ENCODE measurements around the gene METAP2.

Gene METAP2

DNA sequence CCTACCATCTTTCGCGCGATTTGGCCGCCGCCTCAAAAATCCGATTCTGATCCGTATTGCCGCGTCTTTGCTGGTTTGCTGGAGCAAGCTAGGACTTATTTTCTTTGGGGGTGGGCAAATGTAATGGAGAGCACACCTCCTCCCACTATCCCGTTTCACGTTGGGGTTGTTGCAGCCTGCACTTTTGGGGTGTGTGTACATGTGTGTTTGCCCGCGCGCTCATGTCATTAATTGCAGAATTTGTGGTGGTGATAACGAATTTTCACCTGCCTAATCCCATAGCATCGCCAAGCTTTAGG, 657 bp downstream of the METAP2 start:
- peaks cover 7% of the 10 kb centered on the region for H3K79me1 ChIP-seq (ENCODE audit: low read depth, low read length)
- no peak overlapping the region for H2BK12ac ChIP-seq (ENCODE audit: low read length)
- no peak overlapping the region for H2BK15ac ChIP-seq (ENCODE audit: low read length)
- peak overlapping the region; percentile 90 to 97 for H3K4me3 ChIP-seq (ENCODE audit: low read length in 2 of 2)
- peaks cover 10 to 41% of the 10 kb centered on the region in 2 donors for H3K36me3 ChIP-seq (replicated peaks in 1 of 2; ENCODE audit: control insufficient read depth in 2 of 2, insufficient read depth in 2 of 2, low read length in 2 of 2)
- H3K4me1 ChIP-seq (ENCODE audit: control insufficient read depth in 2 of 2, insufficient read depth in 1 of 2, low read depth in 1 of 2, low read length in 2 of 2), result peaks cover 4 to 5% of the 10 kb centered on the region in 2 donors
- H3K4me2 ChIP-seq (ENCODE audit: insufficient read depth, low read length, poor library complexity, severe bottlenecking), result peak overlapping the region; percentile 96
- no peaks in the 10 kb centered on the region for H3K27me3 ChIP-seq (ENCODE audit: control insufficient read depth in 3 of 3, insufficient read depth in 3 of 3, low read depth in 1 of 3, low read length in 3 of 3)
- H2AFZ ChIP-seq (ENCODE audit: low read length), result peak overlapping the region; percentile 84
- H3K14ac ChIP-seq (ENCODE audit: low read length), result peak overlapping the region; percentile 78
- peak overlapping the region; percentile 44 for H2BK5ac ChIP-seq (ENCODE audit: low read length)
- no peak overlapping the region for H3K23ac ChIP-seq (ENCODE audit: low read depth, low read length, poor library complexity)
- H2BK120ac ChIP-seq (ENCODE audit: low read depth, low read length), result peak overlapping the region; percentile 82
- H3K9me3 ChIP-seq (replicated peaks in 1 of 2; ENCODE audit: control insufficient read depth in 2 of 2, insufficient read depth in 1 of 2, low read depth in 1 of 2, low read length in 2 of 2), result no peaks in the 10 kb centered on the region
- DNase-seq (ENCODE audit: low spot score), result no peak
- H4K8ac ChIP-seq (ENCODE audit: low read depth, low read length), result peak overlapping the region; percentile 68
- peak overlapping the region; percentile 81 for H2AK5ac ChIP-seq (ENCODE audit: low read depth, low read length)
- no peak overlapping the region for H3K4ac ChIP-seq (ENCODE audit: low read length)
- H4K91ac ChIP-seq (ENCODE audit: low read depth, low read length, poor library complexity), result no peak overlapping the region
- peak overlapping the region; percentile 94 for H3K18ac ChIP-seq (ENCODE audit: low read length)
- WGBS, 2 donors (ENCODE audit: extremely low coverage in 2 of 2, insufficient read length in 2 of 2, insufficient replicate concordance in 1 of 2), result no CpG with 5 or more reads among the region's 16 CpGs
- H3K9ac ChIP-seq (ENCODE audit: low read depth, low read length, poor library complexity), result peak overlapping the region; percentile 99
- no peak overlapping the region for H3K27ac ChIP-seq (replicated peaks; ENCODE audit: low read length)

DNA sequence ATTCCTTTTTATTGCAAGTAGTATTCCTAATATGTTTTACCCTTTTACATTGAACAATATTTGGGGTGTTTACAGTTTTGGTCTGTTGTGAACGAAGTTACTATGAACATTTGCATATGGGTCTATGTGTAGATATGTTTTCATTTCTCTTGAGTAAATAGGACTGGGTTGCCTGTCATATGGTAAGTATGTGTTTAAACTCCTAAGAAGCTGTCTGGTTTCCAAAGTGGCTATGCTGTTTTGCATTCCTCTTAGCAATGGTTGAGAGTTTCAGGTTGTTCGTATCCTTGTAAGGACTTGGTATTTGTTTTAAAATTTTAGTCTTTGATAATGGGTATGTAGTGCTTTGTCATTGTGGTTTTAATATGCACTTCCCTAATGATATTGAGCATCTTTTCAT, 6.3 kb downstream of the METAP2 start:
- no peak overlapping the region for H3K14ac ChIP-seq (ENCODE audit: low read length)
- H3K4me3 ChIP-seq (ENCODE audit: low read length in 2 of 2), result no peak overlapping the region
- no peak overlapping the region for H3K4ac ChIP-seq (ENCODE audit: low read length)
- H2BK15ac ChIP-seq (ENCODE audit: low read length), result no peak overlapping the region
- H3K79me1 ChIP-seq (ENCODE audit: low read depth, low read length), result peaks cover 2% of the 10 kb centered on the region
- no CpG with 5 or more reads among the region's 2 CpGs for WGBS, 2 donors (ENCODE audit: extremely low coverage in 2 of 2, insufficient read length in 2 of 2, insufficient replicate concordance in 1 of 2)
- H3K27me3 ChIP-seq (ENCODE audit: control insufficient read depth in 3 of 3, insufficient read depth in 3 of 3, low read depth in 1 of 3, low read length in 3 of 3), result no peaks in the 10 kb centered on the region
- no peak overlapping the region for H4K8ac ChIP-seq (ENCODE audit: low read depth, low read length)
- H3K36me3 ChIP-seq (replicated peaks in 1 of 2; ENCODE audit: control insufficient read depth in 2 of 2, insufficient read depth in 2 of 2, low read length in 2 of 2), result peaks cover 10 to 96% of the 10 kb centered on the region in 2 donors
- H3K9ac ChIP-seq (ENCODE audit: low read depth, low read length, poor library complexity), result no peak overlapping the region
- no peak overlapping the region for H2BK12ac ChIP-seq (ENCODE audit: low read length)
- no peak overlapping the region for H2AK5ac ChIP-seq (ENCODE audit: low read depth, low read length)
- no peak overlapping the region for H3K23ac ChIP-seq (ENCODE audit: low read depth, low read length, poor library complexity)
- no peak overlapping the region for H3K27ac ChIP-seq (replicated peaks; ENCODE audit: low read length)
- no peak for DNase-seq (ENCODE audit: low spot score)
- H3K4me2 ChIP-seq (ENCODE audit: insufficient read depth, low read length, poor library complexity, severe bottlenecking), result no peak overlapping the region
- no peak overlapping the region for H2BK120ac ChIP-seq (ENCODE audit: low read depth, low read length)
- no peak overlapping the region for H2AFZ ChIP-seq (ENCODE audit: low read length)
- H3K18ac ChIP-seq (ENCODE audit: low read length), result no peak overlapping the region
- H4K91ac ChIP-seq (ENCODE audit: low read depth, low read length, poor library complexity), result no peak overlapping the region
- H3K4me1 ChIP-seq (ENCODE audit: control insufficient read depth in 2 of 2, insufficient read depth in 1 of 2, low read depth in 1 of 2, low read length in 2 of 2), result peaks cover 0 to 4% of the 10 kb centered on the region in 2 donors
- no peaks in the 10 kb centered on the region for H3K9me3 ChIP-seq (replicated peaks in 1 of 2; ENCODE audit: control insufficient read depth in 2 of 2, insufficient read depth in 1 of 2, low read depth in 1 of 2, low read length in 2 of 2)
- H2BK5ac ChIP-seq (ENCODE audit: low read length), result no peak overlapping the region

DNA sequence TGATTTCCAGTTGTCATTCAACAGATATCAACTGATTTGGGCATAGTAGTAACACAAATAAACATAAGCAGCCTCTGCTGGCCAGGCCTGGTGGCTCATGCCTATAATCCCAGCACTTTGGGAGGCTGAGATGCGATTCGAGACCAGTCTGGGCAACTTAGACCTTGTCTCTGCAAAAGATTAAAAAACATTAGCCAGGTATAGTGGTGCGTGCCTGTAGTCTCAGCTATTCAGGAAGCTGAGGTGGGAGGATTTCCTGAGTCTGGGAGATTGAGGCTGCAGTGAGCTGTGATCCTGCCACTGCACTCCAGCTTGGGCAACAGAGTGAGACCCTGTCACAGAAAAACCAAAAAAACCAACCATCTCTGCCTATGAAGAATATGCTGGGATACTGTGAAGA, 7.1 kb downstream of the METAP2 start:
- Histone ChIP-seq H3K14ac (ENCODE audit: low read length) (no peak overlapping the region), H3K18ac (ENCODE audit: low read length) (no peak overlapping the region), H4K91ac (ENCODE audit: low read depth, low read length, poor library complexity) (no peak overlapping the region), H2BK15ac (ENCODE audit: low read length) (no peak overlapping the region), H3K4ac (ENCODE audit: low read length) (no peak overlapping the region), H2BK120ac (ENCODE audit: low read depth, low read length) (no peak overlapping the region), H3K27ac (replicated peaks; ENCODE audit: low read length) (no peak overlapping the region), H3K9me3 (replicated peaks in 1 of 2; ENCODE audit: control insufficient read depth in 2 of 2, insufficient read depth in 1 of 2, low read depth in 1 of 2, low read length in 2 of 2) (no peaks in the 10 kb centered on the region), H3K4me2 (ENCODE audit: insufficient read depth, low read length, poor library complexity, severe bottlenecking) (no peak overlapping the region), H2BK12ac (ENCODE audit: low read length) (no peak overlapping the region), H3K4me1 (ENCODE audit: control insufficient read depth in 2 of 2, insufficient read depth in 1 of 2, low read depth in 1 of 2, low read length in 2 of 2) (no peaks in the 10 kb centered on the region), H2AK5ac (ENCODE audit: low read depth, low read length) (no peak overlapping the region), H3K9ac (ENCODE audit: low read depth, low read length, poor library complexity) (no peak overlapping the region), H3K23ac (ENCODE audit: low read depth, low read length, poor library complexity) (no peak overlapping the region), H3K36me3 (replicated peaks in 1 of 2; ENCODE audit: control insufficient read depth in 2 of 2, insufficient read depth in 2 of 2, low read length in 2 of 2) (peaks cover 10 to 97% of the 10 kb centered on the region in 2 donors), H4K8ac (ENCODE audit: low read depth, low read length) (no peak overlapping the region), H3K27me3 (ENCODE audit: control insufficient read depth in 3 of 3, insufficient read depth in 3 of 3, low read depth in 1 of 3, low read length in 3 of 3) (no peaks in the 10 kb centered on the region), H2AFZ (ENCODE audit: low read length) (no peak overlapping the region), H3K79me1 (ENCODE audit: low read depth, low read length) (peaks cover 2% of the 10 kb centered on the region), H2BK5ac (ENCODE audit: low read length) (no peak overlapping the region), H3K4me3 (ENCODE audit: low read length in 2 of 2) (no peak overlapping the region)
- no peak for DNase-seq (ENCODE audit: low spot score)
- no CpG with 5 or more reads among the region's 3 CpGs for WGBS, 2 donors (ENCODE audit: extremely low coverage in 2 of 2, insufficient read length in 2 of 2, insufficient replicate concordance in 1 of 2)

DNA sequence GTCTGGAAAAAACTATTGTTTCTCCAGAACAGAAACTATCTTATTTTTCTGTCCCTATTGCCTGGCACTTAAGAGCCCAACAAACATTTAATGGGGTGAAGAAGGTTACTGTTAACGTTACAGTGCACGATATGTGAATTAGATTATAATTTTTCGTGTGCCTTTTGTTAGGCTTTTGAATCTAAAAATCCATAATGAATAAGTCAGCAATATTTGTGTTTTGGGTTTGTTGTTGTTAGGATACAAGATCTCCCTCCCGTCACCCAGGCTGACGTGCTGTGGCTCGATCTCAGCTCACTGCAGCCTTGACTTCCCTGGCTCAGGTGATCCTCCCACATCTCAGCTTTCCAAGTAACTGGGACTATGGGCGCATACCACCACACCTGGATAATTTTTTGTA, 7.9 kb downstream of the METAP2 start:
- no peak for DNase-seq (ENCODE audit: low spot score)
- Histone ChIP-seq H3K4me3 (ENCODE audit: low read length in 2 of 2) (no peak overlapping the region), H2AK5ac (ENCODE audit: low read depth, low read length) (no peak overlapping the region), H3K27ac (replicated peaks; ENCODE audit: low read length) (no peak overlapping the region), H4K91ac (ENCODE audit: low read depth, low read length, poor library complexity) (no peak overlapping the region), H3K27me3 (ENCODE audit: control insufficient read depth in 3 of 3, insufficient read depth in 3 of 3, low read depth in 1 of 3, low read length in 3 of 3) (no peaks in the 10 kb centered on the region), H2AFZ (ENCODE audit: low read length) (no peak overlapping the region), H2BK120ac (ENCODE audit: low read depth, low read length) (no peak overlapping the region), H2BK5ac (ENCODE audit: low read length) (no peak overlapping the region), H3K9ac (ENCODE audit: low read depth, low read length, poor library complexity) (no peak overlapping the region), H3K79me1 (ENCODE audit: low read depth, low read length) (peaks cover 2% of the 10 kb centered on the region), H4K8ac (ENCODE audit: low read depth, low read length) (peak overlapping the region; percentile 86), H2BK15ac (ENCODE audit: low read length) (no peak overlapping the region), H2BK12ac (ENCODE audit: low read length) (no peak overlapping the region), H3K4me2 (ENCODE audit: insufficient read depth, low read length, poor library complexity, severe bottlenecking) (no peak overlapping the region), H3K4ac (ENCODE audit: low read length) (no peak overlapping the region), H3K36me3 (replicated peaks in 1 of 2; ENCODE audit: control insufficient read depth in 2 of 2, insufficient read depth in 2 of 2, low read length in 2 of 2) (peaks cover 12 to 97% of the 10 kb centered on the region in 2 donors), H3K18ac (ENCODE audit: low read length) (no peak overlapping the region), H3K14ac (ENCODE audit: low read length) (no peak overlapping the region), H3K23ac (ENCODE audit: low read depth, low read length, poor library complexity) (no peak overlapping the region), H3K4me1 (ENCODE audit: control insufficient read depth in 2 of 2, insufficient read depth in 1 of 2, low read depth in 1 of 2, low read length in 2 of 2) (no peaks in the 10 kb centered on the region), H3K9me3 (replicated peaks in 1 of 2; ENCODE audit: control insufficient read depth in 2 of 2, insufficient read depth in 1 of 2, low read depth in 1 of 2, low read length in 2 of 2) (no peaks in the 10 kb centered on the region)
- no CpG with 5 or more reads among the region's 7 CpGs for WGBS, 2 donors (ENCODE audit: extremely low coverage in 2 of 2, insufficient read length in 2 of 2, insufficient replicate concordance in 1 of 2)
